ENCODE results near the gene SCTR.

SCTR gene

GRCh38 chr2:119486886-119487285 is 37.4 kb downstream of the SCTR start:
- DNase-seq: no peak

GRCh38 chr2:119486196-119486827 is 38.0 kb downstream of the SCTR start:
- no peak for DNase-seq

GRCh38 chr2:119485336-119486110 is 38.8 kb downstream of the SCTR start:
- no peak for DNase-seq

GRCh38 chr2:119484834-119485233 is 39.4 kb downstream of the SCTR start:
- DNase-seq: no peak

GRCh38 chr2:119483896-119484718 is 40.2 kb downstream of the SCTR start:
- no peak for DNase-seq

GRCh38 chr2:119483395-119483753 is 40.9 kb downstream of the SCTR start:
- no peak for DNase-seq

- DNase-seq: peak; percentile 41
Observed at GRCh38 chr2:119482481-119483394, 41.5 kb downstream of the SCTR start.

- DNase-seq: no peak
Observed at GRCh38 chr2:119481501-119482455, 42.5 kb downstream of the SCTR start.

GRCh38 chr2:119480718-119481142 is 43.6 kb downstream of the SCTR start:
- no peak for DNase-seq

- DNase-seq: no peak
Observed at GRCh38 chr2:119480184-119480583, 44.1 kb downstream of the SCTR start.

- no peak for DNase-seq
Observed at GRCh38 chr2:119478978-119479295, 45.3 kb downstream of the SCTR start.

- no peak for DNase-seq
Observed at GRCh38 chr2:119478188-119478977, 45.9 kb downstream of the SCTR start.

GRCh38 chr2:119477113-119477505 is 47.2 kb downstream of the SCTR start:
- no peak for DNase-seq

- peak; percentile 65 for DNase-seq
Observed at GRCh38 chr2:119476301-119477112, 47.8 kb downstream of the SCTR start.

GRCh38 chr2:119475857-119476244 is 48.4 kb downstream of the SCTR start:
- no peak for DNase-seq

- DNase-seq: no peak
Observed at GRCh38 chr2:119475225-119475856, 48.9 kb downstream of the SCTR start.

- DNase-seq: no peak
Observed at GRCh38 chr2:119474371-119475224, 49.7 kb downstream of the SCTR start.

Measured in right hindlimb (tissue), 1 donor.